ENCODE measurements around the gene GXYLT2.
"Not testable (repeated sequence)": the region's sequence is repeated elsewhere in the genome, so short reads cannot be mapped to it uniquely, and the experiment has no call there.

GXYLT2 gene

GRCh38 chr3:72976281-72976741, 88.5 kb downstream of the GXYLT2 start:
- no peak for FAIRE-seq

GRCh38 chr3:72977060-72977808, 89.4 kb downstream of the GXYLT2 start:
- no peak for FAIRE-seq

GRCh38 chr3:72982609-72983366, 94.9 kb downstream of the GXYLT2 start:
- no peak for FAIRE-seq

- FAIRE-seq = no peak
Observed at GRCh38 chr3:72985576-72985975, 97.7 kb downstream of the GXYLT2 start.

- no peak for FAIRE-seq
Observed at GRCh38 chr3:72990701-72991395, 103.0 kb downstream of the GXYLT2 start.

GRCh38 chr3:72991522-72991921, 103.7 kb downstream of the GXYLT2 start:
- FAIRE-seq = no peak

- FAIRE-seq = no peak
Observed at GRCh38 chr3:72993391-72993790, 105.5 kb downstream of the GXYLT2 start.

GRCh38 chr3:72995337-72995736, 107.5 kb downstream of the GXYLT2 start:
- FAIRE-seq = no peak

GRCh38 chr3:72996121-72996472, 108.3 kb downstream of the GXYLT2 start:
- no peak for FAIRE-seq

- no peak for FAIRE-seq
Observed at GRCh38 chr3:72996473-72997333, 108.9 kb downstream of the GXYLT2 start, which contains the start of gene PPP4R2. PPP4R2 (plus strand) TSS chr3:72996811; CDS start chr3:72997038, 227 bp downstream.

- FAIRE-seq = peak; percentile 46
Observed at GRCh38 chr3:72997421-72997961, 109.6 kb downstream of the GXYLT2 start.

- no peak for FAIRE-seq
Observed at GRCh38 chr3:72998466-72998865, 110.6 kb downstream of the GXYLT2 start.

GRCh38 chr3:72999951-73000350, 112.1 kb downstream of the GXYLT2 start:
- FAIRE-seq = no peak

GRCh38 chr3:73003050-73003449, 115.2 kb downstream of the GXYLT2 start:
- FAIRE-seq = not testable (repeated sequence)

GRCh38 chr3:73004316-73004715, 116.5 kb downstream of the GXYLT2 start:
- FAIRE-seq = no peak

- FAIRE-seq = no peak
Observed at GRCh38 chr3:73007992-73008712, 120.3 kb downstream of the GXYLT2 start.

GRCh38 chr3:73009008-73009407, 121.2 kb downstream of the GXYLT2 start:
- FAIRE-seq = no peak

- no peak for FAIRE-seq
Observed at GRCh38 chr3:73009750-73010149, 121.9 kb downstream of the GXYLT2 start.

GRCh38 chr3:73010158-73010557, 122.3 kb downstream of the GXYLT2 start:
- no peak for FAIRE-seq

- FAIRE-seq = no peak
Observed at GRCh38 chr3:73018298-73018697, 130.5 kb downstream of the GXYLT2 start.

- no peak for FAIRE-seq
Observed at GRCh38 chr3:73018790-73019441, 131.1 kb downstream of the GXYLT2 start.

All from TTC549 (cell line).